Thymus (tissue), 11 donors: ENCODE measurements around the gene CHRDL2. TPM values are rescaled to one million over a fixed set of nuclear protein-coding genes. Genes with fewer than 3 reads are reported as not detected.

Experiments used
- DNase-seq, 9 donors: peaks; one replicate each; pipeline ENCODE4 v3.0.0-alpha.2; 2013; ENCODE audit warnings: low spot score in 9 of 9, low read depth in 6 of 9, missing footprints in 1 of 9
- H3K27ac ChIP-seq, 2 donors: one replicate each; pipeline ENCODE4 v1.5.1; 2013; ENCODE audit warnings: control low read depth in 1 of 2, low read depth in 1 of 2, low read length in 1 of 2, mild to moderate bottlenecking in 1 of 2, moderate library complexity in 1 of 2
- H3K27me3 ChIP-seq, 2 donors: one replicate each; pipeline ENCODE4 v1.5.1; 2013; ENCODE audit warnings: low read length in 1 of 2; ENCODE audit not compliant: control insufficient read depth in 2 of 2, insufficient read depth in 1 of 2
- H3K36me3 ChIP-seq, 2 donors: one replicate each; pipeline ENCODE4 v1.5.1; 2013; ENCODE audit warnings: low read length in 1 of 2, mild to moderate bottlenecking in 1 of 2, moderate library complexity in 1 of 2; ENCODE audit not compliant: control insufficient read depth in 2 of 2, insufficient read depth in 2 of 2
- H3K4me1 ChIP-seq, 2 donors: one replicate each; pipeline ENCODE4 v1.5.1; 2013; ENCODE audit warnings: low read length in 2 of 2; ENCODE audit not compliant: control insufficient read depth in 2 of 2, insufficient read depth in 2 of 2
- H3K4me3 ChIP-seq, 2 donors: one replicate each; pipeline ENCODE4 v1.5.1; 2013; ENCODE audit warnings: low read length in 2 of 2, control low read depth in 1 of 2, mild to moderate bottlenecking in 1 of 2
- H3K9me3 ChIP-seq, 2 donors: one replicate each; pipeline ENCODE4 v1.5.1; 2013; ENCODE audit warnings: low read length in 1 of 2, mild to moderate bottlenecking in 1 of 2; ENCODE audit not compliant: control insufficient read depth in 2 of 2, insufficient read depth in 1 of 2
- WGBS: extraction: QIAGEN DNeasy Blood & Tissue Kit; methylation state at CpG from one replicate; pipeline ENCODE4 v1.1.7; 2013; 5-methylcytosine and 5-hydroxymethylcytosine counted together
- polyA plus RNA-seq: library from polyadenylated mRNA; stranded (reverse); fragments of 200-250 nt; gene quantifications from one replicate; pipeline ENCODE4 v1.2.3, GENCODE V29; 2013
- total RNA-seq: library from RNA; stranded (reverse); fragments of 120-200 nt; gene quantifications from one replicate; pipeline ENCODE4 v1.2.4, GENCODE V29; 2013
- donor health status: healthy.

The CHRDL2 gene
- total and polyA plus RNA-seq, 2 donors = 0.30 TPM; not detected in 1

GRCh38 chr11:74720596-74721478, 10.4 kb downstream of the CHRDL2 start:
- Histone ChIP-seq H3K9me3 (no peaks in the 10 kb centered on the region), H3K36me3 (no peaks in the 10 kb centered on the region), H3K4me1 (no peaks in the 10 kb centered on the region), H3K27me3 (peaks cover 0 to 16% of the 10 kb centered on the region in 2 donors), H3K27ac (no peak overlapping the region), H3K4me3 (no peak overlapping the region)
- no peak for DNase-seq
- WGBS = 93% methylated on average over 17 of the region's 17 CpGs

- Histone ChIP-seq H3K27me3 (peaks cover 0 to 2% of the 10 kb centered on the region in 2 donors), H3K4me3 (no peak overlapping the region), H3K9me3 (no peaks in the 10 kb centered on the region), H3K4me1 (no peaks in the 10 kb centered on the region), H3K27ac (no peak overlapping the region), H3K36me3 (no peaks in the 10 kb centered on the region)
- no peak for DNase-seq
- 97% methylated on average over 5 of the region's 5 CpGs for WGBS
Measured at GRCh38 chr11:74719011-74719410, 12.2 kb downstream of the CHRDL2 start.

- H3K4me1 ChIP-seq = no peaks in the 10 kb centered on the region
- WGBS = 93% methylated on average over 5 of the region's 5 CpGs
- H3K36me3 ChIP-seq = no peaks in the 10 kb centered on the region
- no peak overlapping the region for H3K27ac ChIP-seq
- H3K4me3 ChIP-seq = no peak overlapping the region
- no peaks in the 10 kb centered on the region for H3K9me3 ChIP-seq
- no peak for DNase-seq
- H3K27me3 ChIP-seq = peaks cover 0 to 2% of the 10 kb centered on the region in 2 donors
Measured at GRCh38 chr11:74717221-74717969, 13.8 kb downstream of the CHRDL2 start.

GRCh38 chr11:74714904-74715303, 16.3 kb downstream of the CHRDL2 start:
- no peak for DNase-seq
- no peak overlapping the region for H3K4me3 ChIP-seq
- WGBS = 88% methylated on average over 7 of the region's 7 CpGs

GRCh38 chr11:74713686-74714085, 17.5 kb downstream of the CHRDL2 start:
- H3K4me3 ChIP-seq = no peak overlapping the region
- no peaks in the 10 kb centered on the region for H3K4me1 ChIP-seq
- no peak for DNase-seq
- no peaks in the 10 kb centered on the region for H3K27me3 ChIP-seq
- WGBS = 72% methylated on average over 4 of the region's 4 CpGs
- H3K9me3 ChIP-seq = no peaks in the 10 kb centered on the region
- no peak overlapping the region for H3K27ac ChIP-seq
- no peaks in the 10 kb centered on the region for H3K36me3 ChIP-seq

More at GRCh38 chr11:74714904-74715303, 16.3 kb downstream of the CHRDL2 start:
- H3K27me3 ChIP-seq = peaks cover 0 to 2% of the 10 kb centered on the region in 2 donors
- H3K27ac ChIP-seq = no peak overlapping the region
- H3K4me1 ChIP-seq = no peaks in the 10 kb centered on the region
- H3K36me3 ChIP-seq = no peaks in the 10 kb centered on the region
- no peaks in the 10 kb centered on the region for H3K9me3 ChIP-seq

GRCh38 chr11:74710281-74710938, 20.8 kb downstream of the CHRDL2 start:
- H3K4me3 ChIP-seq = no peak overlapping the region
- no peak for DNase-seq
- H3K36me3 ChIP-seq = no peaks in the 10 kb centered on the region
- no peak overlapping the region for H3K27ac ChIP-seq
- no peaks in the 10 kb centered on the region for H3K27me3 ChIP-seq
- 75% methylated on average over 8 of the region's 8 CpGs for WGBS
- H3K4me1 ChIP-seq = no peaks in the 10 kb centered on the region
- no peaks in the 10 kb centered on the region for H3K9me3 ChIP-seq

- WGBS = 78% methylated on average over 3 of the region's 3 CpGs
- DNase-seq = no peak
- H3K9me3 ChIP-seq = no peaks in the 10 kb centered on the region
- no peaks in the 10 kb centered on the region for H3K27me3 ChIP-seq
- no peaks in the 10 kb centered on the region for H3K4me1 ChIP-seq
- no peak overlapping the region for H3K4me3 ChIP-seq
- H3K36me3 ChIP-seq = no peaks in the 10 kb centered on the region
- no peak overlapping the region for H3K27ac ChIP-seq
Measured at GRCh38 chr11:74709175-74709574, 22.1 kb downstream of the CHRDL2 start.

- Histone ChIP-seq H3K27me3 (no peaks in the 10 kb centered on the region), H3K4me1 (no peaks in the 10 kb centered on the region), H3K9me3 (no peaks in the 10 kb centered on the region), H3K4me3 (no peak overlapping the region), H3K36me3 (no peaks in the 10 kb centered on the region), H3K27ac (no peak overlapping the region)
- WGBS = 90% methylated on average over 10 of the region's 10 CpGs
- DNase-seq = no peak
Measured at GRCh38 chr11:74707602-74708510, 23.4 kb downstream of the CHRDL2 start.
